Neural cell (in vitro differentiated cells): ENCODE data around the gene SLC7A8. TPM values are rescaled to one million over a fixed set of nuclear protein-coding genes. Genes with fewer than 3 reads are reported as not detected.

ENCODE experiments used
- H2AFZ ChIP-seq: fragments of 200-600, 300-800 bp; sonication (generic), shearing (Covaris generic); 2 replicates; pipeline ENCODE4 v1.6.0; 2014; ENCODE audit warnings: low read depth, mild to moderate bottlenecking, antibody characterized with exemption, low read length, moderate library complexity
- H3F3A ChIP-seq: fragments of 200-600 bp; shearing (Covaris generic); 2 replicates; pipeline ENCODE4 v1.6.1; 2016; ENCODE audit warnings: mild to moderate bottlenecking, moderate library complexity, mixed read lengths, antibody characterized with exemption, low read length; ENCODE audit not compliant: insufficient read depth, poor library complexity, severe bottlenecking
- H3K27ac ChIP-seq: fragments of 200-600, 300-800 bp; sonication (generic), shearing (Covaris generic); 2 replicates; pipeline ENCODE4 v1.5.1; 2014; ENCODE audit warnings: mild to moderate bottlenecking, low read length, moderate library complexity
- H3K27me3 ChIP-seq: fragments of 300-800, 200-600 bp; sonication (generic), shearing (Covaris generic); 2 replicates; pipeline ENCODE4 v1.6.0; 2014; ENCODE audit warnings: mild to moderate bottlenecking, low read depth, low read length, moderate library complexity; ENCODE audit not compliant: insufficient read depth
- H3K36me3 ChIP-seq: fragments of 300-800, 200-600 bp; sonication (generic), shearing (Covaris generic); 2 replicates; pipeline ENCODE4 v1.5.1; 2014; ENCODE audit warnings: mild to moderate bottlenecking, antibody characterized with exemption, low read length, moderate library complexity; ENCODE audit not compliant: insufficient read depth
- H3K4me2 ChIP-seq: fragments of 300-800, 200-600 bp; sonication (generic), shearing (Covaris generic); 2 replicates; pipeline ENCODE4 v1.6.0; 2014; ENCODE audit warnings: mild to moderate bottlenecking, low read length
- H3K4me3 ChIP-seq: fragments of 300-800, 200-600 bp; sonication (generic), shearing (Covaris generic); 2 replicates; pipeline ENCODE4 v1.5.1; 2014; ENCODE audit warnings: mild to moderate bottlenecking, low read length, moderate library complexity
- H3K79me2 ChIP-seq: fragments of 200-600 bp; shearing (Covaris generic); replicated peaks from 2 replicates; pipeline ENCODE4 v1.6.0; 2014; ENCODE audit warnings: mild to moderate bottlenecking, low read length, moderate library complexity; ENCODE audit not compliant: insufficient read depth
- H3K9ac ChIP-seq: fragments of 300-800, 200-600 bp; sonication (generic), shearing (Covaris generic); 2 replicates; pipeline ENCODE4 v1.6.1; 2016; ENCODE audit warnings: mild to moderate bottlenecking, low read length, mixed read lengths
- H3K9me2 ChIP-seq: fragments of 200-600 bp; shearing (Covaris generic); 2 replicates; pipeline ENCODE4 v1.6.1; 2016; ENCODE audit warnings: mild to moderate bottlenecking, low read length, mixed read lengths; ENCODE audit not compliant: insufficient read depth
- H3K9me3 ChIP-seq: fragments of 200-600, 300-800 bp; sonication (generic), shearing (Covaris generic); 2 replicates; pipeline ENCODE4 v1.6.1; 2016; ENCODE audit warnings: mild to moderate bottlenecking, mixed run types, low read length, moderate library complexity, mixed read lengths
- H4K20me1 ChIP-seq: fragments of 200-600 bp; shearing (Covaris generic); 2 replicates; pipeline ENCODE4 v1.6.1; 2016; ENCODE audit warnings: mild to moderate bottlenecking, mixed run types; ENCODE audit not compliant: insufficient read depth
- CTCF ChIP-seq: fragments of 450-650 bp; IDR thresholded peaks from 2 replicates; pipeline ENCODE4 v1.5.1; 2014; ENCODE audit warnings: antibody characterized with exemption, mild to moderate bottlenecking, moderate library complexity; ENCODE audit not compliant: poor library complexity, severe bottlenecking
- EP300 ChIP-seq: fragments of 450-650 bp; conservative IDR thresholded peaks from 2 replicates; pipeline ENCODE4 v1.6.1; 2014; ENCODE audit warnings: antibody characterized with exemption, mild to moderate bottlenecking, moderate library complexity; ENCODE audit not compliant: poor library complexity, severe bottlenecking
- EZH2 ChIP-seq: fragments of 200-600, 300-800 bp; shearing (Covaris generic), sonication (generic); IDR thresholded peaks from 2 replicates; pipeline ENCODE4 v1.6.1; 2014; ENCODE audit warnings: antibody characterized with exemption, low read length, borderline replicate concordance, mild to moderate bottlenecking; ENCODE audit not compliant: insufficient read depth, poor library complexity, severe bottlenecking
- MXI1 ChIP-seq: fragments of 450-650 bp; conservative IDR thresholded peaks from 2 replicates; pipeline ENCODE4 v1.6.1; 2014; ENCODE audit warnings: antibody characterized with exemption, mild to moderate bottlenecking; ENCODE audit not compliant: poor library complexity, severe bottlenecking
- POLR2AphosphoS5 ChIP-seq: IDR thresholded peaks from 2 replicates; pipeline ENCODE4 v1.6.1; 2012
- RAD21 ChIP-seq: fragments of 450-650 bp; conservative IDR thresholded peaks from 2 replicates; pipeline ENCODE4 v1.6.1; 2014; ENCODE audit warnings: antibody characterized with exemption, mild to moderate bottlenecking, moderate library complexity
- SMC3 ChIP-seq: fragments of 450-650 bp; conservative IDR thresholded peaks from 2 replicates; pipeline ENCODE4 v1.6.1; 2014; ENCODE audit warnings: antibody characterized with exemption, mild to moderate bottlenecking, moderate library complexity; ENCODE audit not compliant: poor library complexity
- TAF1 ChIP-seq: IDR thresholded peaks from 2 replicates; pipeline ENCODE4 v1.6.1; 2012; ENCODE audit warnings: low read depth
- polyA plus RNA-seq: library from polyadenylated mRNA; depleted of rRNA; stranded (reverse); fragments of >200 nt; gene quantifications from 2 replicates; pipeline ENCODE4 v1.2.3, GENCODE V29; 2014
- TF ChIP-seq, protein P1 (sequence below): IDR thresholded peaks from 2 replicates; pipeline ENCODE4 v1.6.1; 2012; ENCODE audit warnings: borderline replicate concordance

SLC7A8 gene
- polyA plus RNA-seq, 1 donor from 2014 or later: 0.21 TPM

- H2AFZ ChIP-seq: no peak overlapping the region
- no peaks in the 10 kb centered on the region for H3F3A ChIP-seq
- no peaks in the 10 kb centered on the region for H3K9me3 ChIP-seq
- no peaks in the 10 kb centered on the region for H3K36me3 ChIP-seq
- no peak overlapping the region for H3K4me2 ChIP-seq
- H4K20me1 ChIP-seq: no peaks in the 10 kb centered on the region
- no peaks in the 10 kb centered on the region for H3K79me2 ChIP-seq
- no peak overlapping the region for H3K27ac ChIP-seq
- H3K4me3 ChIP-seq: no peak overlapping the region
- H3K9ac ChIP-seq: no peak overlapping the region
- no peaks in the 10 kb centered on the region for H3K9me2 ChIP-seq
- TF ChIP-seq SMC3: no peak
- TF ChIP-seq EZH2: no peak
- TF ChIP-seq EP300: no peak
- TF ChIP-seq, protein P1, sequence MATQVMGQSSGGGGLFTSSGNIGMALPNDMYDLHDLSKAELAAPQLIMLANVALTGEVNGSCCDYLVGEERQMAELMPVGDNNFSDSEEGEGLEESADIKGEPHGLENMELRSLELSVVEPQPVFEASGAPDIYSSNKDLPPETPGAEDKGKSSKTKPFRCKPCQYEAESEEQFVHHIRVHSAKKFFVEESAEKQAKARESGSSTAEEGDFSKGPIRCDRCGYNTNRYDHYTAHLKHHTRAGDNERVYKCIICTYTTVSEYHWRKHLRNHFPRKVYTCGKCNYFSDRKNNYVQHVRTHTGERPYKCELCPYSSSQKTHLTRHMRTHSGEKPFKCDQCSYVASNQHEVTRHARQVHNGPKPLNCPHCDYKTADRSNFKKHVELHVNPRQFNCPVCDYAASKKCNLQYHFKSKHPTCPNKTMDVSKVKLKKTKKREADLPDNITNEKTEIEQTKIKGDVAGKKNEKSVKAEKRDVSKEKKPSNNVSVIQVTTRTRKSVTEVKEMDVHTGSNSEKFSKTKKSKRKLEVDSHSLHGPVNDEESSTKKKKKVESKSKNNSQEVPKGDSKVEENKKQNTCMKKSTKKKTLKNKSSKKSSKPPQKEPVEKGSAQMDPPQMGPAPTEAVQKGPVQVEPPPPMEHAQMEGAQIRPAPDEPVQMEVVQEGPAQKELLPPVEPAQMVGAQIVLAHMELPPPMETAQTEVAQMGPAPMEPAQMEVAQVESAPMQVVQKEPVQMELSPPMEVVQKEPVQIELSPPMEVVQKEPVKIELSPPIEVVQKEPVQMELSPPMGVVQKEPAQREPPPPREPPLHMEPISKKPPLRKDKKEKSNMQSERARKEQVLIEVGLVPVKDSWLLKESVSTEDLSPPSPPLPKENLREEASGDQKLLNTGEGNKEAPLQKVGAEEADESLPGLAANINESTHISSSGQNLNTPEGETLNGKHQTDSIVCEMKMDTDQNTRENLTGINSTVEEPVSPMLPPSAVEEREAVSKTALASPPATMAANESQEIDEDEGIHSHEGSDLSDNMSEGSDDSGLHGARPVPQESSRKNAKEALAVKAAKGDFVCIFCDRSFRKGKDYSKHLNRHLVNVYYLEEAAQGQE: no peak
- TF ChIP-seq MXI1: no peak
- TF ChIP-seq TAF1: no peak
- TF ChIP-seq CTCF: no peak
- TF ChIP-seq POLR2AphosphoS5: no peak
- no peak for TF ChIP-seq RAD21
- H3K27me3 ChIP-seq: no peaks in the 10 kb centered on the region
Observed at GRCh38 chr14:23145794-23146350, 37.6 kb downstream of the SLC7A8 start.

DNA sequence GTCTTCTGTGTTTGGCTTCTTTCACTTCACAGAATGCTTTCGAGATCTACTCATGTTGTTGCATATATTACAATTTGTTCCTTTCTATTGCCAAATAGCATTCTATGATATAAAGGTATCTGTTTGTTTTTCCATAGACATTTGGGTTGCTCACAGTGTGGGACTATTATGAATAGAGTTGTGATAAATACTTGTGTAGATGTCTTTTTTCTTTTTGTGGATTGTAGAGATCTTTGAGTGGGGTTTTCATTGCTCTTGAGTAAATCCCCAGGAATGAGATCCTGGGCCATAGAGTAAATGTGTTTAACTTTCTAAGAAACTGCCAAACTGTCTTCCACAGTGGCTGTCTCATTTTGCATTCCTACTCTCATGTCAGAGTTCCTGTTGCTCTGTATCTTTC lies 39.5 kb downstream of the SLC7A8 start:
- Histone ChIP-seq H3K4me2 (no peak overlapping the region), H3K36me3 (no peaks in the 10 kb centered on the region), H3K27ac (no peak overlapping the region), H3K9ac (no peak overlapping the region), H3K9me3 (no peaks in the 10 kb centered on the region), H3K4me3 (no peak overlapping the region), H3K27me3 (no peaks in the 10 kb centered on the region), H3F3A (no peaks in the 10 kb centered on the region), H3K9me2 (no peaks in the 10 kb centered on the region), H2AFZ (no peak overlapping the region), H3K79me2 (no peaks in the 10 kb centered on the region), H4K20me1 (no peaks in the 10 kb centered on the region)
- TF ChIP-seq CTCF: no peak
- TF ChIP-seq TAF1: no peak
- TF ChIP-seq, protein P1: no peak
- no peak for TF ChIP-seq MXI1
- no peak for TF ChIP-seq EP300
- TF ChIP-seq EZH2: no peak
- TF ChIP-seq RAD21: no peak
- no peak for TF ChIP-seq POLR2AphosphoS5
- no peak for TF ChIP-seq SMC3
